MG63 (cell line): ENCODE results near the gene DEFB108B. TPM values are rescaled to one million over a fixed set of nuclear protein-coding genes. Genes with fewer than 3 reads are reported as not detected.
"Not testable (repeated sequence)": the region's sequence is repeated elsewhere in the genome, so short reads cannot be mapped to it uniquely, and the experiment has no call there.

ENCODE experiments used
- DNase-seq: peaks from one replicate; pipeline ENCODE4 v3.0.0-alpha.2; 2020
- H3K27me3 ChIP-seq: fragments of 250-450 bp; sonication (Bioruptor Pico); 2 replicates; pipeline ENCODE4 v1.5.1; 2020; ENCODE audit warnings: mild to moderate bottlenecking, moderate library complexity
- H3K36me3 ChIP-seq: fragments of 250-450 bp; sonication (Bioruptor Pico); 2 replicates; pipeline ENCODE4 v1.5.1; 2020; ENCODE audit warnings: mild to moderate bottlenecking, moderate library complexity
- H3K4me3 ChIP-seq: fragments of 250-450 bp; sonication (Bioruptor Pico); 2 replicates; pipeline ENCODE4 v1.5.1; 2020; ENCODE audit warnings: mild to moderate bottlenecking, moderate library complexity
- H3K9me3 ChIP-seq: fragments of 250-450 bp; sonication (Bioruptor Pico); 2 replicates; pipeline ENCODE4 v1.5.1; 2020; ENCODE audit warnings: mild to moderate bottlenecking, moderate library complexity
- total RNA-seq: library from RNA; depleted of rRNA; stranded (reverse); fragments of >200 nt; shearing (Covaris generic); gene quantifications from 2 replicates; pipeline ENCODE4 v1.2.3, GENCODE V29; 2014; ENCODE audit warnings: low replicate concordance; rRNA removed

Gene DEFB108B
- not detected in 2 replicates for total RNA-seq

- not testable (repeated sequence) for H3K4me3 ChIP-seq, DNase-seq, H3K36me3 ChIP-seq, H3K27me3 ChIP-seq, H3K9me3 ChIP-seq
Measured at GRCh38 chr11:71832811-71833210, at the start of gene DEFB108B. Gene DEFB108B (plus strand): TSS chr11:71833200. CDS start chr11:71833200, 0 bp downstream.

- H3K36me3 ChIP-seq, H3K9me3 ChIP-seq, DNase-seq, H3K27me3 ChIP-seq: not testable (repeated sequence)
- H3K4me3 ChIP-seq = peak overlapping the region; percentile 81
Measured at GRCh38 chr11:71786114-71786847, 46.7 kb upstream of the DEFB108B start.

GRCh38 chr11:71786848-71787097 lies 46.2 kb upstream of the DEFB108B start:
- not testable (repeated sequence) for DNase-seq, H3K36me3 ChIP-seq, H3K9me3 ChIP-seq, H3K27me3 ChIP-seq
- peak overlapping the region; percentile 81 for H3K4me3 ChIP-seq

- H3K4me3 ChIP-seq = peak overlapping the region; percentile 81
- H3K27me3 ChIP-seq = no peaks in the 10 kb centered on the region
- DNase-seq = peak; percentile 99
Measured at GRCh38 chr11:71787098-71787823, 45.7 kb upstream of the DEFB108B start.

GRCh38 chr11:71787824-71788454 lies 45.1 kb upstream of the DEFB108B start:
- H3K9me3 ChIP-seq = not testable (repeated sequence)
- DNase-seq = peak; percentile 81

More at GRCh38 chr11:71787098-71787823, 45.7 kb upstream of the DEFB108B start:
- no peaks in the 10 kb centered on the region for H3K36me3 ChIP-seq
- H3K9me3 ChIP-seq = no peaks in the 10 kb centered on the region

GRCh38 chr11:71789444-71790196 lies 43.4 kb upstream of the DEFB108B start:
- H3K36me3 ChIP-seq, DNase-seq, H3K27me3 ChIP-seq, H3K9me3 ChIP-seq, H3K4me3 ChIP-seq: not testable (repeated sequence)

More at GRCh38 chr11:71787824-71788454, 45.1 kb upstream of the DEFB108B start:
- H3K36me3 ChIP-seq, H3K27me3 ChIP-seq: not testable (repeated sequence)
- H3K4me3 ChIP-seq = peak overlapping the region; percentile 81

GRCh38 chr11:71791111-71791510 lies 41.9 kb upstream of the DEFB108B start:
- H3K9me3 ChIP-seq, DNase-seq, H3K4me3 ChIP-seq, H3K27me3 ChIP-seq, H3K36me3 ChIP-seq: not testable (repeated sequence)

GRCh38 chr11:71792621-71793235 lies 40.3 kb upstream of the DEFB108B start:
- H3K4me3 ChIP-seq, H3K9me3 ChIP-seq, H3K27me3 ChIP-seq, H3K36me3 ChIP-seq: not testable (repeated sequence)
- peak; percentile 56 for DNase-seq

GRCh38 chr11:71794386-71795040 lies 38.5 kb upstream of the DEFB108B start:
- not testable (repeated sequence) for H3K4me3 ChIP-seq, H3K36me3 ChIP-seq

GRCh38 chr11:71795236-71795635 lies 37.8 kb upstream of the DEFB108B start:
- not testable (repeated sequence) for H3K27me3 ChIP-seq, DNase-seq, H3K9me3 ChIP-seq, H3K36me3 ChIP-seq, H3K4me3 ChIP-seq

More at GRCh38 chr11:71794386-71795040, 38.5 kb upstream of the DEFB108B start:
- H3K9me3 ChIP-seq, H3K27me3 ChIP-seq: not testable (repeated sequence)
- DNase-seq = peak; percentile 87

GRCh38 chr11:71796016-71796415 lies 37.0 kb upstream of the DEFB108B start:
- not testable (repeated sequence) for DNase-seq, H3K36me3 ChIP-seq

GRCh38 chr11:71796781-71797180 lies 36.2 kb upstream of the DEFB108B start:
- H3K9me3 ChIP-seq, H3K4me3 ChIP-seq, H3K36me3 ChIP-seq, H3K27me3 ChIP-seq, DNase-seq: not testable (repeated sequence)

More at GRCh38 chr11:71796016-71796415, 37.0 kb upstream of the DEFB108B start:
- not testable (repeated sequence) for H3K9me3 ChIP-seq, H3K27me3 ChIP-seq, H3K4me3 ChIP-seq

GRCh38 chr11:71799556-71800128 lies 33.4 kb upstream of the DEFB108B start:
- not testable (repeated sequence) for H3K36me3 ChIP-seq, H3K27me3 ChIP-seq, H3K4me3 ChIP-seq, DNase-seq, H3K9me3 ChIP-seq

- DNase-seq = peak; percentile 64
- not testable (repeated sequence) for H3K4me3 ChIP-seq
Measured at GRCh38 chr11:71800335-71800953, 32.6 kb upstream of the DEFB108B start.

GRCh38 chr11:71801026-71801425 lies 32.0 kb upstream of the DEFB108B start:
- not testable (repeated sequence) for H3K36me3 ChIP-seq, H3K9me3 ChIP-seq, DNase-seq, H3K4me3 ChIP-seq, H3K27me3 ChIP-seq

More at GRCh38 chr11:71800335-71800953, 32.6 kb upstream of the DEFB108B start:
- H3K9me3 ChIP-seq, H3K27me3 ChIP-seq, H3K36me3 ChIP-seq: not testable (repeated sequence)
